Activated B cell treated with CpG ODN at 0.5 μM for 24 hours (primary cell): Measurements from ENCODE around the gene WFDC2. TPM values are rescaled to one million over a fixed set of nuclear protein-coding genes. Genes with fewer than 3 reads are reported as not detected.

Experiments used
- ATAC-seq: fragments of 200-7000 bp; cut with Tn5 transposase; one replicate; pipeline ENCODE4 v1.10.0; 2021; ENCODE audit warnings: low read depth, mild to moderate bottlenecking, moderate library complexity
- CTCF ChIA-PET: fragments of 350-600 bp; sonication (Branson Sonifier 250); formaldehyde crosslinking; loops from one replicate; lab custom pipeline; 2021; ENCODE audit warnings: antibody characterized with exemption; lab: Charles Lee
- POLR2A ChIA-PET: fragments of 350-600 bp; sonication (Branson Sonifier 250); formaldehyde crosslinking; loops from one replicate; lab custom pipeline; 2021; ENCODE audit warnings: antibody characterized with exemption; lab: Charles Lee
- DNase-seq: peaks from one replicate; pipeline ENCODE4 v3.0.0; 2022
- H3K27ac Mint-ChIP-seq: one replicate; pipeline ENCODE4 v1.8.0; 2020; ENCODE audit warnings: mixed read lengths
- H3K27me3 Mint-ChIP-seq: one replicate; pipeline ENCODE4 v1.8.0; 2021; ENCODE audit warnings: mixed read lengths
- H3K36me3 Mint-ChIP-seq: one replicate; pipeline ENCODE4 v1.8.0; 2021; ENCODE audit warnings: low read depth, mixed read lengths
- H3K4me1 Mint-ChIP-seq: one replicate; pipeline ENCODE4 v1.8.0; 2021; ENCODE audit warnings: mixed read lengths
- H3K4me3 Mint-ChIP-seq: one replicate; pipeline ENCODE4 v1.8.0; 2020; ENCODE audit warnings: mild to moderate bottlenecking, mixed read lengths
- H3K9me3 Mint-ChIP-seq: one replicate; pipeline ENCODE4 v1.8.0; 2020; ENCODE audit warnings: mixed read lengths
- intact Hi-C: fragments of 100-400 bp; cut with micrococcal nuclease; formaldehyde crosslinking; loops from one replicate; pipeline ENCODE4 v1.15.1; 2024
- total RNA-seq: library from RNA; stranded (reverse); gene quantifications from 2 replicates; pipeline ENCODE4 v1.2.3, GENCODE V29; 2022
- TF ChIP-seq, protein P1 (sequence below): fragments of 200-600 bp; IDR thresholded peaks from one replicate; pipeline ENCODE4 v1.8.0; 2022; ENCODE audit warnings: antibody characterized with exemption, mild to moderate bottlenecking

Gene WFDC2
- total RNA-seq, 1 donor from 2014 or later: 0.71 TPM

DNA sequence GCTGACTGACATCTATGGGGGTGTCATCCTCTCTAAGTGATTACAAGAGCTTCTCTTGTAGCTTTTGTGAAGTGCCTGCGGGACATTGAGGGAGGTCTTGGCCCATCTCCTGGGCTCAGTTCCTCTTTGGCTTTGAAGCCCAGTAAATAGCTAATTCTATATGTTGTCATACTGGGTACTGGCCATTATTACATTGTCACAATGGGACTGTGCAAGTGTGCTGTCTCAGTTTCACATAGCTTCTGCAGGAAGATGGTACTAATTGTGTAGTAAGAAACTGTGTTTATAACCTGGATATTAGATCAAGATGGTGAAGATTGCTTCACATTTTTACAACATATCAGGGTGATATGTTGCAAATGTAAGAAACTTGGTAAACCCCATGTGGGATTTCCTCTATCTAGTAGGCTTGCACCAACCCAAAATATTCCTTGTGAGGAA lies 26.0 kb downstream of the WFDC2 start:
- DNase-seq (no peak), ATAC-seq (no peak)
- Mint-ChIP-seq H3K36me3 (no peaks in the 10 kb centered on the region), H3K4me1 (no peaks in the 10 kb centered on the region), H3K27ac (no peak overlapping the region), H3K27me3 (peaks cover 32% of the 10 kb centered on the region), H3K4me3 (no peak overlapping the region), H3K9me3 (no peaks in the 10 kb centered on the region)
- TF ChIP-seq, protein P1, sequence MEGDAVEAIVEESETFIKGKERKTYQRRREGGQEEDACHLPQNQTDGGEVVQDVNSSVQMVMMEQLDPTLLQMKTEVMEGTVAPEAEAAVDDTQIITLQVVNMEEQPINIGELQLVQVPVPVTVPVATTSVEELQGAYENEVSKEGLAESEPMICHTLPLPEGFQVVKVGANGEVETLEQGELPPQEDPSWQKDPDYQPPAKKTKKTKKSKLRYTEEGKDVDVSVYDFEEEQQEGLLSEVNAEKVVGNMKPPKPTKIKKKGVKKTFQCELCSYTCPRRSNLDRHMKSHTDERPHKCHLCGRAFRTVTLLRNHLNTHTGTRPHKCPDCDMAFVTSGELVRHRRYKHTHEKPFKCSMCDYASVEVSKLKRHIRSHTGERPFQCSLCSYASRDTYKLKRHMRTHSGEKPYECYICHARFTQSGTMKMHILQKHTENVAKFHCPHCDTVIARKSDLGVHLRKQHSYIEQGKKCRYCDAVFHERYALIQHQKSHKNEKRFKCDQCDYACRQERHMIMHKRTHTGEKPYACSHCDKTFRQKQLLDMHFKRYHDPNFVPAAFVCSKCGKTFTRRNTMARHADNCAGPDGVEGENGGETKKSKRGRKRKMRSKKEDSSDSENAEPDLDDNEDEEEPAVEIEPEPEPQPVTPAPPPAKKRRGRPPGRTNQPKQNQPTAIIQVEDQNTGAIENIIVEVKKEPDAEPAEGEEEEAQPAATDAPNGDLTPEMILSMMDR: no peak
- ChIA-PET POLR2A (no interaction called here), CTCF (no interaction called here)
- intact Hi-C loops: no loop called here

DNA sequence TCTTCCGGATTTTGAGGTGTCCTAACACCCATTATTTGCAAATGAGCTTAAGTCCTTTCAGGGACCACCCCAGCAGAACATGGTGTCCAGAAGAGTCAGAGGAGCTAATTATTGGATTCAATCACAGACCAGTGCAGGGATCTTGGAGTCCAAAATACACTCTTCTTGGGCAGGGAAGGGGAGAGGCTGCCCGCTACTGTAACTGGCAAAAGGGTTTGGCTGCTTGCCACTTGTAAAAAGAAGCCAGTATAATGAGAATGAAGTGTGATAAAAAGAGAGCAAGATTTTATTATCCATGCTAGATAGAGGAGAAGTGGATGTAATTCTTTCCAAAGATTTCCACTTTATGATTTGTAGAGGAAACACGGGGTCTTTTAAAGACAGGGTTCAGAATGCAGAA lies 26.6 kb downstream of the WFDC2 start:
- CTCF ChIA-PET: no interaction called here
- POLR2A ChIA-PET: no interaction called here
- DNase-seq: no peak
- H3K4me1 Mint-ChIP-seq: no peaks in the 10 kb centered on the region
- ATAC-seq: no peak
- no peak overlapping the region for H3K4me3 Mint-ChIP-seq
- no peak overlapping the region for H3K27ac Mint-ChIP-seq
- H3K36me3 Mint-ChIP-seq: no peaks in the 10 kb centered on the region
- no peaks in the 10 kb centered on the region for H3K9me3 Mint-ChIP-seq
- H3K27me3 Mint-ChIP-seq: peaks cover 34% of the 10 kb centered on the region
- TF ChIP-seq, protein P1: no peak
- intact Hi-C loops: no loop called here

DNA sequence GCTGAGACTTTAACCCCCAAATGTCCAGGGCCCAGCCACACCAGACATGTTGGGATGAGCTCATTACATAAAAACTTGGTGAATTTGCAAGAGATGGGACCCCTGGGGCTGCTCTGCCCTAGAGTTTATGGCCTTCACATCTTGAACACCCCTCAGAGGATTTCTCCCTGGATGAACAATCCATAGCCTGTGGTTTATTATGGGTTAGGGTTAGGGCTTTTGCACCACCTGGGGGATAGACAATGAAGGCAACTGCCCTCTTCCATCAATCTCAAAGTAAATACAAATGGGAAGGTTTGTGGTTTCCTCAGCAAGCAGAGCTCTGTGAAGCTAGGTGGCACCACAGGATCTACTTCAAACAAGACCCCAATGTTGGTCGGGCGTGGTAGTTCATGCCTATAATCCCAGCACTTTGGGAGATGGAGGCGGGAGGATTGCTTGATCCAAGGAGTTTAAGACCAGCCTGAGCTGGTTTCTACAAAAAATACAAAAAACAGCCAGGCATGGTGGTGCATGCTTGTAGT lies 28.5 kb downstream of the WFDC2 start:
- Mint-ChIP-seq H3K27ac (no peak overlapping the region), H3K36me3 (no peaks in the 10 kb centered on the region), H3K4me3 (no peak overlapping the region), H3K27me3 (peaks cover 38% of the 10 kb centered on the region), H3K9me3 (no peaks in the 10 kb centered on the region), H3K4me1 (no peaks in the 10 kb centered on the region)
- ChIA-PET CTCF (no interaction called here), POLR2A (no interaction called here)
- TF ChIP-seq, protein P1: no peak
- DNase-seq (no peak), ATAC-seq (no peak)
- intact Hi-C loops: no loop called here

DNA sequence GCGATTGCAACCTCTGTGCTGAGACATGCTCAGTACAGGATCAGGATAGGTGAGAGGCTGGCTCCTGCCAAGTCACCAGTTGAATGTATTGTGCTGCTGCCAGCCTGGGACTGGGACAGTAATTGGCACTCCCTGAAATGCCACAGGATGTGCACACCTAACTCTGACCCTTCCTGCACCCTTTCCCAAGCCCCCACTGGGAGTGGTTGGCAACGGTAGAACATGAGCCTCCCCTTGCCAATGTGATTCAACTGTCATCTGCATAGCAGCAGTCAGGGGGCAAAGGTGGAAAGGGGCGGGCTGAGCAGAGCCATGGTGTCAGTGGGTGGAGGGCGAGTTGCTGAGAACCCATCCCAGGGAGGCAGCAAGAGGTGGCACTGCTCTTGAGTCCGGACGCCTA lies 30.5 kb downstream of the WFDC2 start:
- ATAC-seq (no peak), DNase-seq (no peak)
- Mint-ChIP-seq H3K4me1 (no peaks in the 10 kb centered on the region), H3K27me3 (peaks cover 41% of the 10 kb centered on the region), H3K27ac (no peak overlapping the region), H3K4me3 (no peak overlapping the region), H3K9me3 (no peaks in the 10 kb centered on the region), H3K36me3 (no peaks in the 10 kb centered on the region)
- TF ChIP-seq, protein P1: no peak
- ChIA-PET CTCF (no interaction called here), POLR2A (no interaction called here)
- intact Hi-C loops: no loop called here

DNA sequence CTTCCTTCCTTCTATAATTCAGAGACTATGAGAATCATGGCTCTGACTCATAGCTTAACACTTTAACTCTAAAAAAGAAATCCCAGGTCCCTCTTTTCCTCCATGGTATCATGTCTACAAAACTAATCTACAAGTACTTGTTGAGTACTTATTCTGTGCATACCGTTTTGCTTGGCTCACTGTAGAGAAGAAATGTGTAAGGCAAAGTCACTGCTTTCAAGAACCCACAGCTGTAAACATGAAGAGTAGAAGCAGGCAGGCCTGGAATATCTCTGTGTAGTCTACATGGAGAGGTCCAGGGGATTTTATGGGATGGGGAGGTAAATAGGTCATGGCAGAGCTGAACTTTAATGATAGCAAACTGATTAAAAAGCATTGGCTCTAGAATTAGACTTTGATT lies 32.0 kb downstream of the WFDC2 start:
- H3K36me3 Mint-ChIP-seq: no peaks in the 10 kb centered on the region
- ATAC-seq (no peak), DNase-seq (no peak)
- ChIA-PET POLR2A (no interaction called here), CTCF (no interaction called here)
- peaks cover 42% of the 10 kb centered on the region for H3K27me3 Mint-ChIP-seq
- no peaks in the 10 kb centered on the region for H3K4me1 Mint-ChIP-seq
- no peak overlapping the region for H3K4me3 Mint-ChIP-seq
- no peaks in the 10 kb centered on the region for H3K9me3 Mint-ChIP-seq
- no peak overlapping the region for H3K27ac Mint-ChIP-seq
- TF ChIP-seq, protein P1: no peak
- intact Hi-C loops: no loop called here
